IMR-90 (cell line): ENCODE results near the gene TNNC1. TPM values are rescaled to one million over a fixed set of nuclear protein-coding genes. Genes with fewer than 3 reads are reported as not detected.

Experiments
- ATAC-seq: fragments of 200-7000 bp; cut with Tn5 transposase; 2 replicates; pipeline ENCODE4 v1.9.1; 2020; ENCODE audit warnings: low read depth, mild to moderate bottlenecking, moderate library complexity
- BruUV-seq: library from RNA; stranded (reverse); fragments of 400-500 nt; replicated peaks from 2 replicates; lab custom pipeline; 2021; lab: Mats Ljungman, UMichigan
- CTCF ChIA-PET: fragments of 300-600 bp; formaldehyde crosslinking; extraction: SDS; loops from one replicate; lab custom pipeline; 2021; ENCODE audit warnings: antibody characterized with exemption; lab: Yijun Ruan, JAX
- POLR2A ChIA-PET: fragments of 300-600 bp; sonication (Branson Sonifier 250); formaldehyde crosslinking; loops from one replicate; lab custom pipeline; 2022; ENCODE audit warnings: antibody characterized with exemption; ENCODE audit not compliant: unreplicated experiment; lab: Charles Lee
- DNase-seq: peaks from one replicate; pipeline ENCODE4 v3.0.0; 2013
- H2AFZ ChIP-seq: replicated peaks from 2 replicates; pipeline ENCODE3; 2013; ENCODE audit warnings: low read length, mild to moderate bottlenecking; ENCODE audit not compliant: poor library complexity
- H2AK5ac ChIP-seq: 2 replicates; pipeline ENCODE4 v1.6.1; 2013; ENCODE audit warnings: low read depth, low read length, inconsistent platforms
- H2AK9ac ChIP-seq: replicated peaks from 2 replicates; pipeline ENCODE3; 2013; ENCODE audit warnings: mild to moderate bottlenecking, low read depth, low read length, moderate library complexity; ENCODE audit not compliant: poor library complexity
- H2BK120ac ChIP-seq: 2 replicates; pipeline ENCODE4 v1.6.1; 2013; ENCODE audit warnings: low read depth, low read length, inconsistent platforms
- H2BK15ac ChIP-seq: 3 replicates; pipeline ENCODE4 v1.6.1; 2013; ENCODE audit warnings: low read depth, low read length, inconsistent platforms
- H2BK20ac ChIP-seq: 2 replicates; pipeline ENCODE4 v1.6.1; 2013; ENCODE audit warnings: low read depth, mild to moderate bottlenecking, inconsistent platforms, low read length, moderate library complexity
- H2BK5ac ChIP-seq: 2 replicates; pipeline ENCODE4 v1.6.1; 2013; ENCODE audit warnings: mild to moderate bottlenecking, low read depth, low read length, inconsistent platforms; ENCODE audit not compliant: poor library complexity, severe bottlenecking
- H3K14ac ChIP-seq: replicated peaks from 2 replicates; pipeline ENCODE4 v1.6.1; 2013; ENCODE audit warnings: low read depth, low read length, inconsistent platforms
- H3K18ac ChIP-seq: 2 replicates; pipeline ENCODE4 v1.6.1; 2013; ENCODE audit warnings: low read depth, low read length, control low read depth
- H3K23ac ChIP-seq: 2 replicates; pipeline ENCODE4 v1.6.1; 2013; ENCODE audit warnings: low read depth, low read length, inconsistent platforms
- H3K27ac ChIP-seq: 2 replicates; pipeline ENCODE4 v1.5.1; 2013; ENCODE audit warnings: mild to moderate bottlenecking, control low read depth, low read length; ENCODE audit not compliant: insufficient read depth
- H3K27me3 ChIP-seq: 2 replicates; pipeline ENCODE4 v1.6.1; 2013; ENCODE audit warnings: low read length; ENCODE audit not compliant: control insufficient read depth, insufficient read depth
- H3K36me3 ChIP-seq: 2 replicates; pipeline ENCODE4 v1.6.1; 2013; ENCODE audit warnings: low read length, mixed read lengths; ENCODE audit not compliant: control insufficient read depth, insufficient read depth
- H3K4ac ChIP-seq: 2 replicates; pipeline ENCODE4 v1.6.1; 2013; ENCODE audit warnings: low read depth, low read length, inconsistent platforms
- H3K4me1 ChIP-seq: 2 replicates; pipeline ENCODE4 v1.6.1; 2013; ENCODE audit warnings: low read length, mixed read lengths; ENCODE audit not compliant: control insufficient read depth, insufficient read depth
- H3K4me2 ChIP-seq: 2 replicates; pipeline ENCODE4 v1.6.1; 2013; ENCODE audit warnings: low read depth, mild to moderate bottlenecking, control low read depth, low read length, moderate library complexity
- H3K4me3 ChIP-seq: 2 replicates; pipeline ENCODE4 v1.5.1; 2013; ENCODE audit warnings: low read depth, mild to moderate bottlenecking, control low read depth, low read length, moderate library complexity; ENCODE audit not compliant: insufficient read depth
- H3K56ac ChIP-seq: 2 replicates; pipeline ENCODE4 v1.6.1; 2013; ENCODE audit warnings: low read length, inconsistent platforms; ENCODE audit not compliant: insufficient read depth; ENCODE audit errors: extremely low read depth
- H3K79me1 ChIP-seq, 2 experiments: 2 replicates each; pipeline ENCODE4 v1.6.1; 2013; ENCODE audit warnings: low read length in 2 of 2, inconsistent platforms in 1 of 2, low read depth in 1 of 2
- H3K9ac ChIP-seq: 2 replicates; pipeline ENCODE4 v1.6.1; 2013; ENCODE audit warnings: low read depth, low read length, control low read depth
- H3K9me1 ChIP-seq: 2 replicates; pipeline ENCODE4 v1.6.1; 2013; ENCODE audit warnings: low read length, inconsistent platforms; ENCODE audit not compliant: insufficient read depth
- H3K9me3 ChIP-seq: 2 replicates; pipeline ENCODE4 v1.6.1; 2013; ENCODE audit warnings: low read length; ENCODE audit not compliant: control insufficient read depth, insufficient read depth
- H4K20me1 ChIP-seq: 2 replicates; pipeline ENCODE4 v1.6.1; 2013; ENCODE audit warnings: low read length, inconsistent platforms; ENCODE audit not compliant: insufficient read depth
- H4K5ac ChIP-seq: 2 replicates; pipeline ENCODE4 v1.6.1; 2013; ENCODE audit warnings: mild to moderate bottlenecking, low read depth, low read length, control low read depth
- H4K8ac ChIP-seq, 2 experiments: 2 replicates each; pipeline ENCODE4 v1.6.1; 2013; ENCODE audit warnings: low read depth in 2 of 2, low read length in 2 of 2, control low read depth in 1 of 2, inconsistent platforms in 1 of 2
- H4K91ac ChIP-seq: 2 replicates; pipeline ENCODE4 v1.6.1; 2013; ENCODE audit warnings: low read depth, low read length, inconsistent platforms; ENCODE audit not compliant: insufficient read depth
- BHLHE40 ChIP-seq: fragments of 150-350 bp; IDR thresholded peaks from 2 replicates; pipeline ENCODE4 v1.6.1; 2016; ENCODE audit warnings: mild to moderate bottlenecking, low read depth, low read length
- CEBPB ChIP-seq: IDR thresholded peaks from 2 replicates; pipeline ENCODE4 v1.6.1; 2012; ENCODE audit warnings: low read depth, low read length, improper control_type of control experiment
- FOS ChIP-seq: fragments of 150-350 bp; IDR thresholded peaks from 2 replicates; pipeline ENCODE4 v1.6.1; 2016; ENCODE audit warnings: low read depth, low read length
- MAFK ChIP-seq: IDR thresholded peaks from 2 replicates; pipeline ENCODE4 v1.6.1; 2012; ENCODE audit warnings: low read depth, low read length, improper control_type of control experiment
- MAZ ChIP-seq: IDR thresholded peaks from 2 replicates; pipeline ENCODE4 v1.6.1; 2012; ENCODE audit warnings: low read depth, mild to moderate bottlenecking, low read length, improper control_type of control experiment, moderate library complexity, borderline replicate concordance
- RFX5 ChIP-seq: IDR thresholded peaks from 2 replicates; pipeline ENCODE4 v1.8.0; 2012; ENCODE audit warnings: low read depth, mild to moderate bottlenecking, low read length, moderate library complexity
- WGBS, 2 experiments: methylation state at CpG; one replicate each; pipeline versions ENCODE4 v1.1.5 to v1.1.7; 2013; ENCODE audit warnings: missing lambda C conversion rate in 2 of 2; ENCODE audit not compliant: insufficient read length in 1 of 2; ENCODE audit errors: extremely low coverage in 2 of 2; 5-methylcytosine and 5-hydroxymethylcytosine counted together
- dilution Hi-C: fragments of 300-500 bp; cut with HindIII; formaldehyde crosslinking; loops from one replicate; pipeline ENCODE4 v1.14.3; 2018; ENCODE audit warnings: low sequenced_read_pairs; ENCODE audit not compliant: unreplicated experiment
- in situ Hi-C: fragments of 300-500 bp; cut with MboI; formaldehyde crosslinking; loops from 3 replicates; pipeline ENCODE4 v1.14.3; 2019; ENCODE audit warnings: low sequenced_read_pairs, inconsistent platforms, mixed read lengths
- intact Hi-C: fragments of 100-400 bp; cut with micrococcal nuclease; formaldehyde crosslinking; loops from 2 replicates; pipeline ENCODE4 v1.10.0; 2022
- polyA plus RNA-seq, 3 experiments: library from polyadenylated mRNA; depleted of rRNA; stranded (reverse); fragments of >200 nt; gene quantifications; 2 replicates each; pipeline ENCODE4 v1.2.3, GENCODE V29; 2012; ENCODE audit warnings: low replicate concordance in 1 of 3
- total RNA-seq: library from RNA; depleted of rRNA; stranded (reverse); fragments of >200 nt; gene quantifications from 2 replicates; pipeline ENCODE4 v1.2.3, GENCODE V29; 2012
- TF ChIP-seq, protein P1 (sequence below): conservative IDR thresholded peaks from 2 replicates; pipeline ENCODE4 v1.5.1; 2012; ENCODE audit warnings: mild to moderate bottlenecking, low read depth, low read length, improper control_type of control experiment

TNNC1 gene
- total and polyA plus RNA-seq, 2 of the 4 experiments (the other 2 are of a cell fraction): 1.3 to 4.6 TPM

DNA sequence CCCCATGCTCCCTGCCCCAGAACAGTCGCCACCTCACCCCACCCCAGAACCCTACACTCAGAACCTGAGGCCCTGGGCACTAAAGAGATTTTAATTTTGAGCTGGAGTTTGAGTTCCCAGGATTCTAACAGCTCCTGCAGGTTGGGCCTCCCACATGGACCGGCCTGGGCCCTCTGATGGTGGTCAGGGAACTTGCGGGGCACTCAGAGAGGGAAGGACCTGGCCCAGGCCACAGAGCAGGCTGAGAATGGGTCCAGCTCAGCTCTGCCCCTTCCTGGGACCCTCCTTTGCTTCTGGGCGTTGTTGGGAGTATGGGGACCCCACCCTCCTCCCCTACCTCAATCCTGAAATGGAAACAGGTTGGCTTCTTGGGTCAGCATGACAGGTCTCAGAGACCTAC is 7.8 kb downstream of the TNNC1 start (continued):
- no peak for TF ChIP-seq CEBPB
- no peak for TF ChIP-seq FOS
- TF ChIP-seq RFX5: no peak
- no peak for TF ChIP-seq MAFK
- no peak for TF ChIP-seq BHLHE40

- Histone ChIP-seq H3K56ac (no peak within 1 kb of the TSS), H3K27ac (no peak within 1 kb of the TSS), H3K9me1 (no peaks in the 10 kb centered on the region), H3K79me1 (no peaks in the 10 kb centered on the region), H3K18ac (no peak within 1 kb of the TSS), H2BK20ac (no peak within 1 kb of the TSS), H3K23ac (no peak within 1 kb of the TSS), H2AK5ac (no peak within 1 kb of the TSS), H2BK5ac (no peak within 1 kb of the TSS), H2BK15ac (no peak within 1 kb of the TSS), H4K20me1 (no peaks in the 10 kb centered on the region; the same call in none of the 2 replicates), H3K27me3 (no peaks in the 10 kb centered on the region), H3K36me3 (no peaks in the 10 kb centered on the region), H4K5ac (no peak within 1 kb of the TSS), H3K4me1 (no peaks in the 10 kb centered on the region; the same call in 1 of the 2 replicates), H2BK120ac (no peak within 1 kb of the TSS), H3K9me3 (no peaks in the 10 kb centered on the region), H3K4me2 (no peak within 1 kb of the TSS), H4K91ac (no peak within 1 kb of the TSS), H2AK9ac (no peak within 1 kb of the TSS), H2AFZ (peak within 1 kb of the TSS; percentile 76), H3K4me3 (no peak within 1 kb of the TSS), H3K14ac (no peak within 1 kb of the TSS), H3K4ac (no peak within 1 kb of the TSS), H3K9ac (no peak within 1 kb of the TSS), H4K8ac (no peak within 1 kb of the TSS)
- dilution Hi-C loops (no loop called here), intact Hi-C loops (loop anchor here (5.0 kb wide), 1 partner anchor 223 kb away; no protein-coding TSS in a partner anchor), in situ Hi-C loops (no loop called here)
- ChIA-PET POLR2A (no interaction called here), CTCF (interaction anchor here (1.2 to 3.2 kb wide), 5 partner anchors 12 to 32 kb away, joined by 4 to 13 read pairs (median 11); no protein-coding TSS in a partner anchor)
- 9% methylated on average over 4 of the region's 19 CpGs; no CpG with 5 or more reads in 1 of the 2 experiments for WGBS, 2 experiments
- no TSS peak for BruUV-seq
- peak; percentile 92 for ATAC-seq
- DNase-seq: peak; percentile 34
- TF ChIP-seq, protein P1, sequence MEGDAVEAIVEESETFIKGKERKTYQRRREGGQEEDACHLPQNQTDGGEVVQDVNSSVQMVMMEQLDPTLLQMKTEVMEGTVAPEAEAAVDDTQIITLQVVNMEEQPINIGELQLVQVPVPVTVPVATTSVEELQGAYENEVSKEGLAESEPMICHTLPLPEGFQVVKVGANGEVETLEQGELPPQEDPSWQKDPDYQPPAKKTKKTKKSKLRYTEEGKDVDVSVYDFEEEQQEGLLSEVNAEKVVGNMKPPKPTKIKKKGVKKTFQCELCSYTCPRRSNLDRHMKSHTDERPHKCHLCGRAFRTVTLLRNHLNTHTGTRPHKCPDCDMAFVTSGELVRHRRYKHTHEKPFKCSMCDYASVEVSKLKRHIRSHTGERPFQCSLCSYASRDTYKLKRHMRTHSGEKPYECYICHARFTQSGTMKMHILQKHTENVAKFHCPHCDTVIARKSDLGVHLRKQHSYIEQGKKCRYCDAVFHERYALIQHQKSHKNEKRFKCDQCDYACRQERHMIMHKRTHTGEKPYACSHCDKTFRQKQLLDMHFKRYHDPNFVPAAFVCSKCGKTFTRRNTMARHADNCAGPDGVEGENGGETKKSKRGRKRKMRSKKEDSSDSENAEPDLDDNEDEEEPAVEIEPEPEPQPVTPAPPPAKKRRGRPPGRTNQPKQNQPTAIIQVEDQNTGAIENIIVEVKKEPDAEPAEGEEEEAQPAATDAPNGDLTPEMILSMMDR: peak; percentile 50
- TF ChIP-seq MAZ: no peak
Measured at GRCh38 chr3:52444860-52445793, 8.7 kb downstream of the TNNC1 start, which contains the start of gene SEMA3G. SEMA3G (minus strand) TSS chr3:52445103; CDS start chr3:52445027, 76 bp downstream.
